ENCODE results near the gene WWOX.
"Not testable (repeated sequence)": the region's sequence is repeated elsewhere in the genome, so short reads cannot be mapped to it uniquely, and the experiment has no call there.

WWOX gene

GRCh38 chr16:79248351-79248750 is 1148.9 kb downstream of the WWOX start:
- DNase-seq (ENCODE audit: insufficient read length, low spot score): no peak
- no peak for FAIRE-seq
- no peak for TF ChIP-seq TAF1 (IDR thresholded peaks at IDR 0.05; ENCODE audit: low read depth, low read length)
- TF ChIP-seq SPI1 (IDR thresholded peaks at IDR 0.05; ENCODE audit: low read depth, low read length): no peak
- TF ChIP-seq PAX5 (IDR thresholded peaks at IDR 0.05; ENCODE audit: insufficient read depth, low read length, severe bottlenecking): no peak
- TF ChIP-seq POLR2AphosphoS5 (IDR thresholded peaks at IDR 0.05; ENCODE audit: low read depth, low read length): no peak
- no peak for TF ChIP-seq POU2F2 (IDR thresholded peaks at IDR 0.05; ENCODE audit: low read depth, low read length)
- TF ChIP-seq POLR2A (IDR thresholded peaks at IDR 0.05; ENCODE audit: low read depth, low read length): no peak

GRCh38 chr16:79250502-79251098 is 1151.1 kb downstream of the WWOX start:
- DNase-seq (ENCODE audit: insufficient read length, low spot score) (no peak), FAIRE-seq (no peak)
- TF ChIP-seq POU2F2 (IDR thresholded peaks at IDR 0.05; ENCODE audit: low read depth, low read length) (no peak), SPI1 (IDR thresholded peaks at IDR 0.05; ENCODE audit: low read depth, low read length) (no peak), TAF1 (IDR thresholded peaks at IDR 0.05; ENCODE audit: low read depth, low read length) (no peak), PAX5 (IDR thresholded peaks at IDR 0.05; ENCODE audit: insufficient read depth, low read length, severe bottlenecking) (no peak), POLR2A (IDR thresholded peaks at IDR 0.05; ENCODE audit: low read depth, low read length) (no peak), POLR2AphosphoS5 (IDR thresholded peaks at IDR 0.05; ENCODE audit: low read depth, low read length) (no peak)

- no peak for FAIRE-seq
- DNase-seq (ENCODE audit: insufficient read length, low spot score): no peak
- no peak for TF ChIP-seq POLR2AphosphoS5 (IDR thresholded peaks at IDR 0.05; ENCODE audit: low read depth, low read length)
- no peak for TF ChIP-seq SPI1 (IDR thresholded peaks at IDR 0.05; ENCODE audit: low read depth, low read length)
- no peak for TF ChIP-seq POLR2A (IDR thresholded peaks at IDR 0.05; ENCODE audit: low read depth, low read length)
- no peak for TF ChIP-seq PAX5 (IDR thresholded peaks at IDR 0.05; ENCODE audit: insufficient read depth, low read length, severe bottlenecking)
- TF ChIP-seq POU2F2 (IDR thresholded peaks at IDR 0.05; ENCODE audit: low read depth, low read length): no peak
- TF ChIP-seq TAF1 (IDR thresholded peaks at IDR 0.05; ENCODE audit: low read depth, low read length): no peak
These were observed 1153.7 kb downstream of the WWOX start for GRCh38 chr16:79253100-79253631.

- no peak for FAIRE-seq
- DNase-seq (ENCODE audit: insufficient read length, low spot score): no peak
- no peak for TF ChIP-seq POLR2AphosphoS5 (IDR thresholded peaks at IDR 0.05; ENCODE audit: low read depth, low read length)
- no peak for TF ChIP-seq TAF1 (IDR thresholded peaks at IDR 0.05; ENCODE audit: low read depth, low read length)
- no peak for TF ChIP-seq POLR2A (IDR thresholded peaks at IDR 0.05; ENCODE audit: low read depth, low read length)
- TF ChIP-seq SPI1 (IDR thresholded peaks at IDR 0.05; ENCODE audit: low read depth, low read length): no peak
- TF ChIP-seq PAX5 (IDR thresholded peaks at IDR 0.05; ENCODE audit: insufficient read depth, low read length, severe bottlenecking): no peak
- TF ChIP-seq POU2F2 (IDR thresholded peaks at IDR 0.05; ENCODE audit: low read depth, low read length): no peak
These were observed 1158.6 kb downstream of the WWOX start for GRCh38 chr16:79257953-79258490.

GRCh38 chr16:79260890-79261289 is 1161.4 kb downstream of the WWOX start:
- not testable (repeated sequence) for FAIRE-seq

GRCh38 chr16:79261481-79261940 is 1162.1 kb downstream of the WWOX start:
- no peak for TF ChIP-seq TAF1 (IDR thresholded peaks at IDR 0.05; ENCODE audit: low read depth, low read length)
- TF ChIP-seq POU2F2 (IDR thresholded peaks at IDR 0.05; ENCODE audit: low read depth, low read length): no peak
- TF ChIP-seq POLR2AphosphoS5 (IDR thresholded peaks at IDR 0.05; ENCODE audit: low read depth, low read length): no peak
- TF ChIP-seq SPI1 (IDR thresholded peaks at IDR 0.05; ENCODE audit: low read depth, low read length): no peak
- TF ChIP-seq POLR2A (IDR thresholded peaks at IDR 0.05; ENCODE audit: low read depth, low read length): no peak
- TF ChIP-seq PAX5 (IDR thresholded peaks at IDR 0.05; ENCODE audit: insufficient read depth, low read length, severe bottlenecking): no peak
- DNase-seq (ENCODE audit: insufficient read length, low spot score): no peak
- FAIRE-seq: no peak

More at GRCh38 chr16:79260890-79261289, 1161.4 kb downstream of the WWOX start:
- DNase-seq (ENCODE audit: insufficient read length, low spot score): not testable (repeated sequence)

- TF ChIP-seq POU2F2 (IDR thresholded peaks at IDR 0.05; ENCODE audit: low read depth, low read length): no peak
- TF ChIP-seq POLR2AphosphoS5 (IDR thresholded peaks at IDR 0.05; ENCODE audit: low read depth, low read length): no peak
- no peak for TF ChIP-seq POLR2A (IDR thresholded peaks at IDR 0.05; ENCODE audit: low read depth, low read length)
- no peak for TF ChIP-seq TAF1 (IDR thresholded peaks at IDR 0.05; ENCODE audit: low read depth, low read length)
- TF ChIP-seq PAX5 (IDR thresholded peaks at IDR 0.05; ENCODE audit: insufficient read depth, low read length, severe bottlenecking): no peak
- no peak for TF ChIP-seq SPI1 (IDR thresholded peaks at IDR 0.05; ENCODE audit: low read depth, low read length)
- FAIRE-seq (no peak), DNase-seq (ENCODE audit: insufficient read length, low spot score) (no peak)
These were observed 1162.6 kb downstream of the WWOX start for GRCh38 chr16:79261944-79262552.

Data from GM12891 (cell line).